ENCODE measurements around the gene ZSWIM1.
"Not testable (repeated sequence)": the region's sequence is repeated elsewhere in the genome, so short reads cannot be mapped to it uniquely, and the experiment has no call there.

The ZSWIM1 gene

GRCh38 chr20:45909817-45910669 lies 29.0 kb downstream of the ZSWIM1 start:
- no peak for DNase-seq

- peak; percentile 91 for DNase-seq
Observed at GRCh38 chr20:45910670-45911485, 29.9 kb downstream of the ZSWIM1 start.

GRCh38 chr20:45911486-45912343 lies 30.7 kb downstream of the ZSWIM1 start, which contains the start of gene PLTP:
PLTP (minus strand) TSS chr20:45912155; CDS start chr20:45911452, 703 bp downstream.
- DNase-seq: no peak

GRCh38 chr20:45912344-45912682 lies 31.3 kb downstream of the ZSWIM1 start:
- no peak for DNase-seq

- no peak for DNase-seq
Observed at GRCh38 chr20:45913116-45913515, 32.1 kb downstream of the ZSWIM1 start.

GRCh38 chr20:45917790-45918141 lies 36.7 kb downstream of the ZSWIM1 start:
- DNase-seq: no peak

- no peak for DNase-seq
Observed at GRCh38 chr20:45918182-45918737, 37.2 kb downstream of the ZSWIM1 start.

GRCh38 chr20:45918779-45919537 lies 37.9 kb downstream of the ZSWIM1 start:
- DNase-seq: no peak

GRCh38 chr20:45919542-45920399 lies 38.7 kb downstream of the ZSWIM1 start:
- no peak for DNase-seq

GRCh38 chr20:45920462-45921336 lies 39.7 kb downstream of the ZSWIM1 start:
- DNase-seq: no peak

GRCh38 chr20:45921337-45922189 lies 40.5 kb downstream of the ZSWIM1 start:
- DNase-seq: no peak

- DNase-seq: no peak
Observed at GRCh38 chr20:45924391-45925261, 43.6 kb downstream of the ZSWIM1 start.

- no peak for DNase-seq
Observed at GRCh38 chr20:45925821-45926506, 44.9 kb downstream of the ZSWIM1 start.

GRCh38 chr20:45926731-45927070 lies 45.7 kb downstream of the ZSWIM1 start:
- DNase-seq: no peak

GRCh38 chr20:45927071-45927878 lies 46.2 kb downstream of the ZSWIM1 start:
- no peak for DNase-seq

- not testable (repeated sequence) for DNase-seq
Observed at GRCh38 chr20:45931680-45932079, 50.7 kb downstream of the ZSWIM1 start.

All from NCI-H1048 (cell line).